Measurements from ENCODE around the gene ARPIN.
"Not testable (repeated sequence)": the region's sequence is repeated elsewhere in the genome, so short reads cannot be mapped to it uniquely, and the experiment has no call there.

The ARPIN gene

GRCh38 chr15:89910891-89911626 lies 1.7 kb downstream of the ARPIN start:
- DNase-seq (ENCODE audit: low spot score): no peak

DNA sequence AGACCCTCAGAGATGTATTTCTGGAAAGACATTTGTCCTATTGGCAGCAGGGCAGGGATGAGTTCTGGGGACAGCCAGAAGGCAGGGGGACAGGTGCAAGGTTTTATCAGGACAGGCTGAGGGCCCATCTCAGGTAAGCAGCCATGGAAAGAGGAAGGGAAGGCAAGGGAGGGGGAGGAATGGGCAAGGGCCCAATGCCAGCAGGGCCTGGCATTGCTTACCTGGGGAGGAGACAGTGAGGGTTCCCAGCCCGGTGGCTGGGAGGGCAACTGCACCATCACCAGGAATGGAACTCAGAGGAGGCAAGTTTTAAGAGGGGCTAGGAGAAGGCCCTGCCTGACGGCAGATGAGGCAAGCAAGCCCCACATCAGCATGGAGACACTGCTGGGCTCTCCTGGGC lies 3.1 kb downstream of the ARPIN start:
- DNase-seq (ENCODE audit: low spot score): no peak

GRCh38 chr15:89908226-89908625 lies 4.5 kb downstream of the ARPIN start:
- DNase-seq (ENCODE audit: low spot score): no peak

GRCh38 chr15:89907289-89907688 lies 5.5 kb downstream of the ARPIN start:
- DNase-seq (ENCODE audit: low spot score): no peak

- DNase-seq (ENCODE audit: low spot score): no peak
Measured at GRCh38 chr15:89905846-89906378, 6.8 kb downstream of the ARPIN start.

GRCh38 chr15:89904519-89904918 lies 8.2 kb downstream of the ARPIN start:
- no peak for DNase-seq (ENCODE audit: low spot score)

DNA sequence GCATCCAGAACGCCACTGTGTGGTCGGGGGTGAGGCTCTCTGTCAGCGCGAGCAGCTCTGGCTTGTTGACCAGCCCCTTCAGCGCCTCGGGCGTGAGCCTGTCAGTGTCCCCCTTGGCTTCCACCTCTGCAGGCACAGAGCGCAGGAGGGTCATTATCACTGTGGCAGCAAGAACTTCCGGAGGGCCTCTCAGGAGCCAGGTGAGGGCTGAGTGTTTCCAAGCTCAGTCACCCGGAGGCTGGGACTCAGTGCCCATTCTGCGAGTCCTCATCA lies 9.0 kb downstream of the ARPIN start:
- DNase-seq (ENCODE audit: low spot score): no peak

DNA sequence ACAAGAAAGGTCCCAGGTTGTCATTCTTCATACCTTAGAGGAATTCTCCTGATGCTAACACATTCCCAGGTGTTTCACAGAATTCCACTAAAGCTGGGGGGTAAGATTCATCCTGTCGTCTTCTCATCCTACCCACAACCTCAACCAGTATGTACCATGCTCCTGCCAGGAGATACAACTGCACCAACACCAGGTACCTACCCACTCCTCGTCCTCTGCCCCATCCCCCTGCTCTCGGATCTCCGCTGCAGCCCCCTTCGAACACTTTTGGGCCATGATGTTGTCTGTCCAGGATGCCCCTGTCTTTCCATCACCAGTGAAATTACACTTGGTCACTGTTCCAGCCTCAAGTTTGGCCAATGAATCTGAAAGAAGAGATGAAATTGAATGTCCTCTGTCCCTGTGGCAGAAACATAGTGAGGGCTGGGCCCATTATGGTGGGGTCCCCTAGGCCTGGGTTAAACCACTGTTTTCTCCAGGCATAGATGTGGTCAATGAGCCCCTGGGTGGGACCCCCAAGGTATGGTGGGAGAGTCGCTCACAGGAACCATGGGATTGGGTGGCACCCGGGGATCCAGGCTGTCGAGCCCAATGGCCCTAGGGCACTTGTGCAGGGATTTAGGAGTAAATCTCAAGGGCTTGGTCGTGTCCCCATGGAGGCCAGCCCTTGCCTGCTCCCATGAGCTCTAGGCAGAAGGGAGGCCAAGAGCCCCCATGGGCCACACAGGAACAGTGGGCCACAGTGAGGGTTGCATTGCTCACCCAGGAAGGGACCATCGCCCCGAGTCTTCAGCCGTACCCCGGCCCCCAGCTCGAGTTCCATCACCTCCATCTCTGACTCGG lies 9.5 kb downstream of the ARPIN start:
- DNase-seq (ENCODE audit: low spot score): no peak

DNA sequence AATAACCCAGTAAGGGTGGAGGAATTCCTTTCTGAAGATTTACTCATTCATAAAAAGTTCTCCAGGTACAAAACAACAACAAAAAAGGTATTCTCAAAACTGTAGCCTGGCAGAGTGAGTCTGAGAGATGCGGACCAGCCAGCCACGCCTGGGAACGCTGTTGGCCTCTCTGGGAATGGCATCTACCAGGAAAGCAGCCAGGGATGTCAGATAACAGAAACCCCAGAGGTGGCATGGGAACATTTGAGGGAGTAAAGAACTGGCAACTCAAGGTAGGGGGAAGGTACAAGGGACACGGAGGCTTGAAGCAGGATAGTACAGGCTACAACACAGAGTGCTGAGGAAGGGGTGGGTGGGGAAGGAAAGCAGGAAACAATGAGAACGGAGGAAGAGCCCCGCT lies 11.9 kb downstream of the ARPIN start:
- DNase-seq (ENCODE audit: low spot score): no peak

DNA sequence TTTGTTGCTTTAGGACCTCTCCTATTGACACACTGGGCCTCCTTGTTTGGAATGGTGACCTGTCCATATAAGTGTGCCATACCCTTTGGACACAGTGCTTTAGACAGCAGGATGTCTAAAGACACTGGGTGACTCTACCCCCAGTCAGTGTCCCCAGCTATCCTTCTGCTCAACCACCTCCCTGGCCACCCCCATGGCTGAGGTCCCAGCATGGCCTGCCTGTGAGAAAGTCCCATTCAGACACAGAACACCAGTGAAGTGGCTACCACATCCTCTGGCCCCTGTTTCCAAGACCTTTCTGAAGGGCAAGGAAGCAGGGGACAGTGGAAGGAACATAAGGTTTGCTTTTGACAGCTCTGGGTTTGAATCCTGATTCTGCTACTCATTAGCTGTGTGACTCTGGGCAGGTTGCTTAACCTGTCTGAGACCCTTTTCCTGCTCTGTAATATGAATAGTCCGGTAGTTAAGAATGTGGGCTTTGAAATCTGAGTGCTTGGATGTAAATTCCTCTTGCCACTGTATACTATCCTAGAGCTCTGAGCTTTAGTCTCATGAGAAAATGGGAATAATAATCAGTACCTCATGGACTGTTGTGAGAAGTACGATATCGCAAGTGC lies 12.7 kb downstream of the ARPIN start:
- DNase-seq (ENCODE audit: low spot score): no peak

- DNase-seq (ENCODE audit: low spot score): no peak
Measured at GRCh38 chr15:89899295-89899945, 13.3 kb downstream of the ARPIN start.

- peak; percentile 65 for DNase-seq (ENCODE audit: low spot score)
Measured at GRCh38 chr15:89898614-89899294, 14.0 kb downstream of the ARPIN start.

DNA sequence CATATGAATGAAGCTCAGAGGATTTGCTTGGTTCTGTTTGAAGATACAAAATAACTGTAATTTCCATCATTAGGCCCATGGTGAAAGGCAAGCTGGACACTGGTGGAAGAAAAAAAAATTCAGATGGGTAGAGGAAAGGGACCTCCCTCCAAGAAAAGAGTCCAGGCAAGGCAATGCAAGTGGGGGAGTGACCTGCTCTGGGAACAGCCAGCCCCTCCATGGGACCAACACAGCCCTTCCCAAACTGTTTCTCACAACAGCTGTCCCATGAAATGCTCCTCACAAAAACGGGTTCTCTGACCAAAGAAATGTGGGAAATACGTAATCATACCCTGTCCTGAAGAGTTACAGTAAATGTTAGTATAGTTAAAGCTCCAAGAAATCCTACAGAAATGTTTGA lies 14.6 kb downstream of the ARPIN start:
- DNase-seq (ENCODE audit: low spot score): no peak

DNA sequence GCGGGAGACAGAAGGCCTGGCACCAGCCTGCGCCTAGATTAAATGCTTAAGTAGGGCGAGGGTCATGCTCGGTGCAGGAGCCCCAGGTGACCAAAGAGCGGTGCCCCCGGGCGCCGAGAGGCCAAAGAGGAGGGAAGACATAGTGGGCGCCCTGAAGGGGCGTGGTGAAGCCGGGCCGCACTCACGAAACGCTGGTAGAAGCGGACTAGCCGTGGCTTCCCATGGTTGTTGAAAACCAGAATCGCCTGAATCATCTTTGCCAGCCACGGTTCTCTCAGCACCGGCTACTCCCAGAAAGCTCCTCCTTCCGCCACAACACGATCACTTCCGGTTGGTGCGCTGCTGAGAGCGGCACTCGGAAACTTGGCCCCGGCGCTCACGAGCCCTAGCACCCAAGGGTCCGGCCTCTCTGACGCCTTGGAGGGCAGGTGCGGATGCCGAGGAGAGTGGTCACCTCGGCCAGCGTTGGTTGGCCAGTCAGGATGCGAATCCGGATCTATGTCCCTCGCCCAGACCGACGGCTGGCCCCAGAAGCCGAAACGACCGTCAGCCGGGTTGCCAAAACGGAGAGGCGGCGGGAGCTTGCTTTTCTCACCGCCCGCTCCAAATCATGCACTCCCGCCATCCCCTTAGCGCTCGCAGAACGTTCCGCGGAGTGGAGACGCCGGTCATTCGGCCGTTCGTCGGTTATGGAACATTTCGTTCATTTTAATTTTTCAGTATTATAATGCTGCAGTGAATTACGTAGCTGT lies 18.9 kb downstream of the ARPIN start, which contains the start of gene AP3S2:
Gene AP3S2 (minus strand): TSS at position 299 of the 752 bp plus-strand sequence. CDS start 45 bp downstream, at position 254.
- DNase-seq (ENCODE audit: low spot score): peak; percentile 93

GRCh38 chr15:89893027-89893426 lies 19.7 kb downstream of the ARPIN start:
- DNase-seq (ENCODE audit: low spot score): no peak

GRCh38 chr15:89888214-89888804 lies 24.4 kb downstream of the ARPIN start:
- peak; percentile 81 for DNase-seq (ENCODE audit: low spot score)

DNA sequence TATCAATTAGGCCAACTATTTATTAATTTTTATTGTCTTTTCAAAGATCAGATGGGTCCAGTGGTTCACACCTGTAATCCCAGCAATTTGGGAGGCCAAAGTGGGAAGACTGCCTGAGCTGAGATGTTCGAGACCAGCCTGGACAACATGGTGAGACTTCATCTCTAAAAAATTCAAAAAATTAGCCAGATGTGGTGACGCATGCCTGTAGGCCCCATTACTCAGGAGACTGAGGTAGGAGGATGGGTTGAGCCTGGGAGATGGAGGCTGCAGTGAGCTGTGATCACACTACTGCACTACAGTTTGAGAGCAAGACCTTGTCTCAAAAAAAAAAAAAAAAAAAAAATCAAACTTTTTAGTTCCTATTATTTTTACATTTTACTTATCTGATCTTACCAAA lies 27.1 kb downstream of the ARPIN start:
- DNase-seq (ENCODE audit: low spot score): no peak

GRCh38 chr15:89885179-89885578 lies 27.6 kb downstream of the ARPIN start:
- DNase-seq (ENCODE audit: low spot score): not testable (repeated sequence)

- DNase-seq (ENCODE audit: low spot score): no peak
Measured at GRCh38 chr15:89883518-89883917, 29.2 kb downstream of the ARPIN start.

- DNase-seq (ENCODE audit: low spot score): no peak
Measured at GRCh38 chr15:89880727-89881126, 32.0 kb downstream of the ARPIN start.

- no peak for DNase-seq (ENCODE audit: low spot score)
Measured at GRCh38 chr15:89878323-89878722, 34.4 kb downstream of the ARPIN start.

Data from AG08395 (cell line).